ENCODE results near the gene AOPEP. TPM values are rescaled to one million over a fixed set of nuclear protein-coding genes. Genes with fewer than 3 reads are reported as not detected.
A peak's percentile ranks its signal among the peaks of the same experiment; 100 is the strongest.

AOPEP gene
- total RNA-seq, 4 donors from 2014 or later, result 149 to 306 (median 193) TPM

DNA sequence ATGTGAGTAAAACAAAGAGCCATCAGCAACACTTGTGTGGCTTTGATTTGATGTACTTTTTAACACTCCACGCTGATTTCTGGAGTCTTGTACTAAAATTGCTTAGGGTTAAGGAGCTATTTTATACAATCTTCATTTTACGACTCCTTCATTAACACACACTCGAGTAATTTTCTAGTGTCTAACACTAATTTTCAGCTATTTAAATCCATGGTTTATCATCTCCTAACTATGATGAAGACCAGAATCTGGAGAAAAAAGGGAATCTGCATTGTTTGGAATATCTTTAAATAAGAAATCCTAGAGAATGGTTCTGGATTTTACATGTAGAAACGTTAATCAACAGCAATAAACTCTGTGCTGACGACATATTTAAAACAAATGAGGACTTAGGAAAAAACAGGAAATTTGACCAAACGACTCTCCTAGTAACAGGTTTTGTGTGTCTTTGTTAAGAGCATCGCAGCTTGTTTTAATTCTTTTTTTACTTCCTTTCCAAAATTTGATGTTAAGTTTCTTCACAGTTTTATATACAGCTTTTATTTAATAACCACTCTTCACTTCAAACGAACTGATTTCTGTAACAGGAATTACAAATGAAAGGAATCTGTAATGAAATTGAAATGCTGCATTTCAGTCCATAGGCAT lies 138.5 kb downstream of the AOPEP start:
- H3K4me3 ChIP-seq, result no peak overlapping the region
- no peaks in the 10 kb centered on the region for H3K36me3 ChIP-seq
- H3K27ac ChIP-seq, result peak overlapping the region; percentile 79
- H3K27me3 ChIP-seq, result no peaks in the 10 kb centered on the region
- no peaks in the 10 kb centered on the region for H3K9me3 ChIP-seq
- no peak for TF ChIP-seq POLR2A (IDR thresholded peaks at IDR 0.05)
- no peak for TF ChIP-seq EP300 (IDR thresholded peaks at IDR 0.05)
- no peak for TF ChIP-seq CTCF (IDR thresholded peaks at IDR 0.05)
- no peak for TF ChIP-seq POLR2AphosphoS5 (IDR thresholded peaks at IDR 0.05)
- 39% methylated on average over 8 of the region's 8 CpGs for WGBS
- no peak for DNase-seq (ENCODE audit: low spot score in 2 of 2)
- peaks cover 78% of the 10 kb centered on the region for H3K4me1 ChIP-seq

DNA sequence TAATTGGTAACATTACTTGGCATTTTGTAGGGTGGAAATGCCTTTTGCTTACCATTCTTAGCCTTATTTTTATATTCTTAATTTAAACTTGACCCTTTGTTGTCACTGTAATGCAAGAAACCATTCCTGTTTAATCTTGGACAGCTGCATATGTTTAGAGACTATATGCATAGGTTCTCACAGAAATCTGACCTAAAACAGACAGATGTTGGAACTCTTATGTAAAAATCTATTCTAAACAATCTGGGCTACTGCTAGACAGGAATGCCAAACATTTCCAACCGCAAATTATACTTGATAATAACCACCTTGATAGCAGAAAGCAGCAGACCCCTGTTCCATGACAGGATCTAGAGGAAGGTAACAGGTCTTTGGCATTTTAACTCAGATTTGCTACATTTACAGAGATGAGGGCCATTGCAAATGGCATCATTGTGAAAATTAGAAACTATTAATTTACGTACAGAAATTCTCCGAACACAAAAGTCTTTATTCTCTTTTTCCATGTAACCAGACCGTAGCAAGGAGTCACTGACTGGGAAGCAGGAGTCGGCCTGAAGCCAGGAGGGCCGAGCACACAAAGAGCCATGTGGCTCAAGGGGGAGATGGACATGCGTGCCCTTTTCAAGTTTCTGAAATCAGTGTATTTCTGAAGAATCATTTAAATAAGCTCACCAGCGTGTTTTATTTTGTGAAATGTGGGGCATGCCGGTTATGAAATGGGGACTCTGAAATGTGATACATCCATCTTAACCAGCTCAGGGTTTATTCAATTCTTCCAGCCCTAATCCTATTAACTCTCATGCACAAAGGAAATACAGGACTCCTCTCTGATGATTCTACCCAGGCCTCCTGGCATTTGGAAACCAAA lies 139.3 kb downstream of the AOPEP start:
- Histone ChIP-seq H3K4me1 (peaks cover 86% of the 10 kb centered on the region), H3K9me3 (no peaks in the 10 kb centered on the region), H3K27me3 (no peaks in the 10 kb centered on the region), H3K27ac (peak overlapping the region; percentile 79), H3K4me3 (no peak overlapping the region), H3K36me3 (no peaks in the 10 kb centered on the region)
- DNase-seq (ENCODE audit: low spot score in 2 of 2), result no peak
- no peak for TF ChIP-seq CTCF (IDR thresholded peaks at IDR 0.05)
- TF ChIP-seq EP300 (IDR thresholded peaks at IDR 0.05), result no peak
- no peak for TF ChIP-seq POLR2A (IDR thresholded peaks at IDR 0.05)
- no peak for TF ChIP-seq POLR2AphosphoS5 (IDR thresholded peaks at IDR 0.05)
- WGBS, result 71% methylated on average over 9 of the region's 9 CpGs

DNA sequence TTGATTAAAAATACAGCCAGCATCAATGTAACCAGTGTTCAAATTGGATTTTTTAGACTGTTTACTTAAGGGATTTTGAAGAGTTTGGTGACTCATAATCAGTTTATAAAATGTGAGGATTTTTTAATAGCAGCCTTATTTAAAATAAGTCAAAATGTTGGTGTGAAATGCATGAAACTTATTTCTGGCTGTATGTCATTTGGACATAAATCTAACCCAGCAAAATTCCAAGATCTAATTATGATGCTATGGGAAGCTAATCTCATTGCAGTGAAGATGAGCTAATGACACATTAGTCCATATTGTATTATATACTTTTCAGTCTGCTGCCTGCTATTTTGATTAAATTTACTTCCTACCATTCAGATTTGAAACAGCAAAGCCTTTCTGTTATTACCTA lies 140.3 kb downstream of the AOPEP start:
- TF ChIP-seq EP300 (IDR thresholded peaks at IDR 0.05), result no peak
- TF ChIP-seq POLR2AphosphoS5 (IDR thresholded peaks at IDR 0.05), result no peak
- TF ChIP-seq POLR2A (IDR thresholded peaks at IDR 0.05), result no peak
- no peak for TF ChIP-seq CTCF (IDR thresholded peaks at IDR 0.05)
- Histone ChIP-seq H3K4me3 (no peak overlapping the region), H3K36me3 (no peaks in the 10 kb centered on the region), H3K9me3 (no peaks in the 10 kb centered on the region), H3K4me1 (peaks cover 85% of the 10 kb centered on the region), H3K27ac (peak overlapping the region; percentile 79), H3K27me3 (no peaks in the 10 kb centered on the region)
- no peak for DNase-seq (ENCODE audit: low spot score in 2 of 2)

DNA sequence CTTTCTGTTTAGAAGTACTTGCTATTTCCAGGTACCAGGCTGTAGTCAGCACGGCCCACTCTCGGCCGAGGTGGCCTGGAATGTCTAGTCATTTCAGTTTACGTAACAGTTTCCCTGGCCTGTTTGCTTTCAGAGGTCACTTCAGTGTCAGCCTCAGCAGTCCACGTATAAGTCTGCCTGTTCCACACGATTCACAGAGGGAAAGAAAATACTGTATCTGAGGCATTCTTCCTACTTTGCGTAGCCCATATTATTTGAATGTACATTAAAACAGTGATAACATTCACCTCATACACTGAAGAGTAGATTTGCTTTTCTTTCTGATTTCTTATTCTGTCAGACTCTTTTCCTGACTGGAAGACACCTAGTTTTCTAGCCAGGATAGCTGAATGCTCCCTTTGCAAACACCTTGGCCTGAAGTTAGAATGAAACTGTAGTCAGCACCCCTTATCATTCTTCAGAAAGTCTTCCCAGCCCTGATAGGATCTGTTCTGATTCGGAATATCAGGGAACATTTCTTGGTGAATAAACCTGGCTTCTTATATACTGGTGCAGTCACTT lies 140.9 kb downstream of the AOPEP start:
- DNase-seq (ENCODE audit: low spot score in 2 of 2), result no peak
- H3K4me1 ChIP-seq, result peaks cover 84% of the 10 kb centered on the region
- H3K4me3 ChIP-seq, result no peak overlapping the region
- H3K36me3 ChIP-seq, result no peaks in the 10 kb centered on the region
- no peaks in the 10 kb centered on the region for H3K27me3 ChIP-seq
- H3K9me3 ChIP-seq, result no peaks in the 10 kb centered on the region
- WGBS, result 23% methylated on average over 8 of the region's 8 CpGs
- no peak for TF ChIP-seq EP300 (IDR thresholded peaks at IDR 0.05)
- TF ChIP-seq POLR2A (IDR thresholded peaks at IDR 0.05), result no peak
- TF ChIP-seq CTCF (IDR thresholded peaks at IDR 0.05), result no peak
- no peak for TF ChIP-seq POLR2AphosphoS5 (IDR thresholded peaks at IDR 0.05)
- peak overlapping the region; percentile 79 for H3K27ac ChIP-seq

DNA sequence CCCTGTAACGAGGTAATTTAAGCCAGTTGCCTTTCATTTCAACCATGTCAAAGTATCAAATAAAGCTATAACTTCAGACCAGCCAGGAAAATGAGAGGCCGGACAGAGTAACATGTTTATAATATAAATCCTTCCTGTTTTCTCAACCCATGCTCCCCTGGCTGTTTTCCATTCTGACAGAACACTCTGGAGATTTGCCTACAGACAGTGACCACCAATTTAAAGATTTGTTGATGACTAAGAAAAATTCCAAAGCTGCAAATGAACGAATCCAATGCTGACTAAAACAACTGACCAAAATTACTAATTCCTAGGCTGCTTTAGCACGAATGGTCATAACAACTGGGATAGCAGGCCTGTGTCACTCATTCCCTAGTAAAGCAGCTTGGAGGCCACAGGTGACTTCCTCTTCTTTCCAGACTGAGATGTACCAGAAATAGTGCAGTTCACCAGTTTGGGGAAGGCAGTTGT lies 141.4 kb downstream of the AOPEP start:
- Histone ChIP-seq H3K9me3 (no peaks in the 10 kb centered on the region), H3K4me1 (peaks cover 85% of the 10 kb centered on the region), H3K4me3 (no peak overlapping the region), H3K36me3 (no peaks in the 10 kb centered on the region), H3K27ac (peak overlapping the region; percentile 79), H3K27me3 (no peaks in the 10 kb centered on the region)
- no peak for DNase-seq (ENCODE audit: low spot score in 2 of 2)
- TF ChIP-seq EP300 (IDR thresholded peaks at IDR 0.05) (no peak), CTCF (IDR thresholded peaks at IDR 0.05) (no peak), POLR2AphosphoS5 (IDR thresholded peaks at IDR 0.05) (no peak), POLR2A (IDR thresholded peaks at IDR 0.05) (no peak)
- 17% methylated on average over 4 of the region's 4 CpGs for WGBS

Measured in suprapubic skin (tissue), 4 donors.